Renal pelvis (tissue), 4 donors: ENCODE results near the gene PRKCE. TPM values are rescaled to one million over a fixed set of nuclear protein-coding genes. Genes with fewer than 3 reads are reported as not detected.

Experiments
- DNase-seq: peaks from one replicate; pipeline ENCODE4 v3.0.0-alpha.2; 2013
- polyA plus RNA-seq, 3 donors: library from polyadenylated mRNA; unstranded; fragments of 120-200 nt; gene quantifications; one replicate each; pipeline ENCODE4 v1.2.1, GENCODE V29; 2013; ENCODE audit not compliant: insufficient read length in 3 of 3

The PRKCE gene
- polyA plus RNA-seq, 3 donors, result 7.8 to 9.9 (median 7.8) TPM

GRCh38 chr2:45834372-45834771 is 182.9 kb downstream of the PRKCE start:
- no peak for DNase-seq

DNA sequence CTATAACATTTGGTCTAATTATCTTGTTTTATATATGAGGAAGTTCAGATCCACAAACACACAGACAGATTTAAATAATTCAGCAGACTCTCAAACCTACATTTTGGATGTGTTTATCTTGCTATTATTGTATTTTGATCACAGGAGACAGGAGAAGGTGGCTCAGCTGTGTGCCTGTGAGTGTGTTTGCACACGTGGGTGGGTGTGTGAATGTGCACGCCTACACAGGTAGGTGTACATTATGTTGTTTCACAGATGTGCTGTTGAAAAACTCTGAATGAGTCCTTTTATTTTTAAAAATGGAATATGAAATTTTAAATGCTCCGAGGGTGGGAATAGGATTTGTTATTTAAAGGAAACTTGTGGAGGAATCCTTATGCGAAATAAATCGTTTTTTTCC is 183.4 kb downstream of the PRKCE start:
- no peak for DNase-seq

DNA sequence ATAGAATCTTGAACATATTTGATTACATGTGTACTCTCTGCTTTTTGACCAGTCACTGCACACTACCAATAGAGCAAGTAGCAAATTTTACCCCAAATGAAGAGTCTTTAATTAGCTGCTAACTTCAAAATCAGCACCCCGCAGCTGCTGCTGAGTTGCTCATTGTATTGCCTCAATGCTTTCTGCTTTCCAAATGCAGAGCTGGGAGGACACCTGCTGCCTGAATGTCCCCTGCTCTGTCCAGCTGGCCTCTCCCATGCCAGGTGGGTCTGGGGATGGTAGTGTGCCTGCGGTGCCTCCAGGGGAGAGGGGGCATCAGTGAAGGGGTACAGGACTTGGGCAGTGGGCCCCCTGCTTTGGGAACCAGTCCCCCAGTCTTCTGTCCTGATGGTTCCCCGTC is 184.8 kb downstream of the PRKCE start:
- DNase-seq, result no peak

DNA sequence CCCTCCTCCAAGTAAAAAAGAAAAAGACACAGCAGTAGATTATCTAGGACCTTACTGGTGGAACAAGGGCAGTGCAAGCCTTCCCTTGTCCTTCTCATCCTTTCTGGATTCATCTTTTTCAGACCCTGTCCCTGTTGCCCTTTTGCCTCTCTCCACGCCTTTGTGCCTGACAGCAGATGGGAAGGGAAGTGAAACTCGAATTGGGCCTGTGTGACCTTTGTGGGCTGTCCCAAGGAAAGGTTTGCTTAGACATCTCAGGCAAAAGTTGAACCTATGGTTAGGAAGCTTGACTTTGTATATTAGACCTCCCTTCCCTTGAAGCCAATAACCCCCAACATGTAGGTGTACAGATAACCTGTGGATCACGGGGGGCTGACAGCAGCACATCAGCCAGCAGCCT is 185.3 kb downstream of the PRKCE start:
- no peak for DNase-seq

GRCh38 chr2:45837812-45838341 is 186.4 kb downstream of the PRKCE start:
- no peak for DNase-seq

GRCh38 chr2:45839508-45840251 is 188.2 kb downstream of the PRKCE start:
- DNase-seq, result no peak

DNA sequence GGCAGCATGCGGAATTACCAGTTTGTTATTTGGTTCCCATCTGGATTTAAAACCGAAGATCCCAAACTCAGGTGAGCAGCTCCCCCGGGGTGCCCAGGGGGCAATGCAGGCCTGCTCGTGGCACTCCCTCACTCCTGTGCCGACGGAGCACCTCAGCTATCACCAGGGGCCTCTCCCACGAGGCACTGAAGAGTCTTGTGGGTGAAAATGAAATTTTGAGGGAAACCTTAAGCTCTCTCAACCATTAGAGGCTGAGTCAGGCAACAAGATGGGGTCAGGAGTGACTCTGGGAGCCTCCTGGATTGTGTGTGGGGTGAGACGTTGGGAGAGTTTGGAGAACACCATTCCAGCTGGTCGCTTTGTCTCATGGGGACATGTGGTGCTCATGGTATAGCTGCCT is 189.0 kb downstream of the PRKCE start:
- DNase-seq, result no peak

DNA sequence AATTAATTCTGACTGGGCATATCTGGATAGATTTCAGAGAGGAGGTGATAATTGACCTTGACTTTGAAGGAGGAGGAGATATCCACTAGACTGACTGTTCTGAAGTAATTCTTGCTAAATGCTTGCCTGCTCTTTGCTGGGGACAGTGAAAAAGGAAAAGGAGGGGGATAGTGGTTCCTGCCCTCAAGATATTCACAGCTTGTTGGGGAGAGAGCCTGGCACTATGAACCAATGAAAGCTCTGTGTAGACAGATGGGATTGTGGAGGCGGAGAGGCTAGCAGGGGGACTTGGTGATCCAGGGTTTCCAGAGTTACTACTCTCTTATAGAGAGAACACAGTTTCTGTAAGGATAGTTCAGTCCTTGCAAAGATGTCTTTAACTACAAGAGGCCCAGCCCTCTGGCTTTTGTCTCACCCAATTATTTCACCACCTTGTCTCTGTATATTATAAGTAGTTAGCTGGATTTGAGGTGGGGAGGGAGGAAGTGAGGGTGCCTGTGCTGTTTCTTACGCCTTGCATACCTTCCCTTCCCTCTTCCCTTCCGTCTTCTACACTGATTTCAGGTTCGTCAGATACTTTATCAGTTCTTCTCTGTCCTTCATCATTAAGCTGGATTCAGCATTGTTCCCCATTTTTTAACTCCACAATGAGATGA is 190.4 kb downstream of the PRKCE start:
- no peak for DNase-seq

- DNase-seq, result no peak
Observed at GRCh38 chr2:45843136-45843535, 191.7 kb downstream of the PRKCE start.

DNA sequence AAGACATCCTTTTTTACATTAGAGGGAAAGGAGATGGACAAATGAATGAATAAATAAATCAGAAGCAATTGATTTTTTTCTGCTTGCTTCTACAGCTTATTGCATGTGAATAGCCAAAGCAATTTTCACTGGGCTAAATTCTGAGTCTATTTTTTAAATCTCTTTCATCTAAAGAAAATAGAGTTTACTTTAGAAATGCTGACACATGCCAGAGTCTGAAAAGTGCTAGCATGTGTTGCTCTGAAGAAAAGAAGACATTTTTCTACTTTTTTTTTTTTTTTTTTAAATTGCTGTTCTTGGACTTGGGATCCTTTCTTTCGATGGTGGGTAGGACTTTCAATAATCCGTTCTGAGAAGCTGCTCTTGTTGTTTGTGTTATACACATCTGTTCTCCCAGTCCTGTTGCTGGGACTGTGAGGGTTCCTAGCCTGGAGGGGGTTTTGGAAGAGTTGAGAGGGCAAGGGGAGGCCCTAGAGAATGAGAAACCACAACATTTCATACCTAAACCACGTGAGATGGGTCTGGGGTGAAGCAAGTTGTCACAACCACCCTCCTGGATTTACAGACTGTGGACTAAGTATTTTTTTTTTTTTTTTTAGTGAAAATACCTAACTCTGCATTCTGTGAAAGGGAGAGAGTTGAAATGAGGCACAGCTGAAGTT is 193.5 kb downstream of the PRKCE start:
- DNase-seq, result no peak

- no peak for DNase-seq
Observed at GRCh38 chr2:45845566-45845965, 194.1 kb downstream of the PRKCE start.

DNA sequence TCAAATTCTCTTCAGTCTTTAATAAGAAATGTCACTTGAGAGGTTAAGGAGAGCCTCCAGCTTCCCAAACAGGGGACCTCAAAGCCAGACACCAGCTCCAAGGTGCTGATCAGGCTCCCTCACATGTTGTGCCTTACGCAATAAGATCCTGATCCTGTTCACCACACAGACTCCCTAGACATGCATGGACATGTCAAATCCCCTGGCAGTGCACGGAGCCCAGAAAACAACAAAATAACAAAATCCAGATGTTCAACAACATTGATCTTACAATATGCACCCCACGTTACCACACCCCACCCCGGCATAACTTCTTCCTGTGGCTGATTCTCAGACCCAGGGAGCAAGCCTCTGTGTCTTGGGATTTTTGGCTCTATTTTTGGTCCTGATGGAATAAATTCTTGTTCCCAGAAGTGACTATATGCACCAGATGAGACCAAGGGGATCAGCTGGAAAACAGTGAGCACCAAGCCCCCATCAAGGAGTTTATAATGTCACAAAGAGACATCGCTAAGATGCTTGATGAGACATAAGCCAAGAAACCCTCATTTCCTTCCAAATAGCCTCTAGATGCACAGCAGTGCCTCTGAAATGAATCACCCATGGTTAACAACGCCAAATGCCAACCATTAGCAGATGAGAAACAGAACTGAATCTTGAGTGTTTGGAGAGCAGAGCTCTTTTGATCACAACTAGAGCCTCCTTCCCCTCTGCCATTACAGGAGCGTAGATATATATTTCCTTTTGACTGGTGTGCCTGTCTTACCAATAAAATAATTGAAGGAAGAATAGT is 198.2 kb downstream of the PRKCE start:
- DNase-seq, result no peak

GRCh38 chr2:45850558-45850957 is 199.1 kb downstream of the PRKCE start:
- DNase-seq, result no peak

- DNase-seq, result no peak
Observed at GRCh38 chr2:45851111-45851510, 199.6 kb downstream of the PRKCE start.

- no peak for DNase-seq
Observed at GRCh38 chr2:45851576-45852304, 200.3 kb downstream of the PRKCE start.

DNA sequence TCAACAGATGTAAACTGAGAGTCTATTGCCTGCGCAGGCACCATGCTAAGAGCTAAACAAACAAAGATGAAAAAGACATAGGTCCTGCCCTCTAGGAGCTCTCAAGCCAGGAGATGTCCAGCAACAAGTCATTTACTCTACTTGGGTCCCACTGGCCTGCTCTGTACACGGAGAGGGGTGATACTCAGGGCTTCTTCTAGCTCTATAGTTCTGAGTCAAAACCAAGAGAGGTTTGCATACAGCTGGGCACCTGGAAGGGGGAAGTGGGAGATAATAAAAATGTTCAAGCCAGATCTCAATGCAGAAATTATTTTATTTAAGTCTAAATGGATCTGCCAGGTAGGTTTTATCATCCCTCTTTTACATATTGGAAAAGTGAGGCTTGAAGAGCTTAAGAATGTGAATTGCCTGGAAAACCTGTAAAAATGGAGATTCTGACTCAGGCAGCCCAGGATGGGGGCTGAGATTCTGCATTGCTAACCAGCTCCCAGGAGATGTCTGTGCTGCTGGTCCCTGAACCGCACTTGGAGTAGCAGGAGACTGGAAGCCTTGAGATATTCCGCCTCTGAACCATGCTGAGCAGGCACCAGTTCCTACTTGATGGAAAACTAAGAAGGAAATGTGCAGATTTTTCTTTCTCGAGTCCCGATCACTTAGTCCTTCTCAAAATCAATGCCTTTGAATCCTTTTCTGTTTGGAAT is 201.1 kb downstream of the PRKCE start:
- no peak for DNase-seq

- DNase-seq, result no peak
Observed at GRCh38 chr2:45855374-45855773, 203.9 kb downstream of the PRKCE start.

GRCh38 chr2:45856391-45857274 is 205.2 kb downstream of the PRKCE start:
- no peak for DNase-seq

GRCh38 chr2:45857275-45857609 is 205.8 kb downstream of the PRKCE start:
- DNase-seq, result no peak
